GM03348 (cell line): ENCODE data around the gene RABL3.
"Not testable (repeated sequence)": the region's sequence is repeated elsewhere in the genome, so short reads cannot be mapped to it uniquely, and the experiment has no call there.

Source experiments
- DNase-seq: peaks from one replicate; pipeline ENCODE4 v3.0.0; 2012; ENCODE audit warnings: low spot score

Gene RABL3, protein sequence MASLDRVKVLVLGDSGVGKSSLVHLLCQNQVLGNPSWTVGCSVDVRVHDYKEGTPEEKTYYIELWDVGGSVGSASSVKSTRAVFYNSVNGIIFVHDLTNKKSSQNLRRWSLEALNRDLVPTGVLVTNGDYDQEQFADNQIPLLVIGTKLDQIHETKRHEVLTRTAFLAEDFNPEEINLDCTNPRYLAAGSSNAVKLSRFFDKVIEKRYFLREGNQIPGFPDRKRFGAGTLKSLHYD

DNA sequence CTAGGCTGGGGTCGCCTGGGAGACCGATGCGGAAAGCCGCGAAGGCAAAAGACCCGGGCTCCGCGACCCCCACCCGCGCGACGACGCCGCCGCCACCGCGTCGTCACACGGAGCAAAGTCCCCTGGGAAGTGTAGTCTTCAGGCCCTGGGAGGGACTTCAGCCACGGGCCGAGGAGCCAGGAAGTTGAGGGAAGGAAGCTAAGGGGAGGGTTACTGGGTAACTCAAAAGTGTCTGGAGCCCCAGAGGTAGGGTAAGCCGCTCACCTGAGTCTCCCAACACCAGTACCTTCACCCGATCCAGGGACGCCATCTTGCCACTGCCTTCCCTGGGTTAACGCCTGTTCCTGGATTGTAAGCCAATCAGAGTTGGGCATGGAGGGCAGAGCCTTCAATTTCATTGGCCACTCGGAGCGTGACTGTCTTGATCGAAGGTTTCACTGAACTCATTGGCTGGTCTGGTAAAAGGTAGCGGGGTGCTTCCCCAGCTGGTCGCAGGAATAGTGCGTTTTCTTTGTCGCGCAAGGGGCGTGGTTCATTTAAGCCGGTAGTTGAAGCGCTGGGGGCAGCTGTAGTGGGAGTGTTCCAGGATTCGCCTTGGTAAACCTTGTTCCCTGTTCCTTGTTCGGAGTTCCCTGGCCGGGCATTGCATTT lies at the start of gene RABL3, which contains the start of gene GTF2E1:
Gene RABL3, minus strand, starts transcription at position 319 of the 651 bp plus-strand sequence. Its CDS starts 9 bp downstream, at position 310.
Gene GTF2E1, plus strand, starts transcription at position 547 of the 651 bp plus-strand sequence. CDS start 7,809 bp downstream, outside the sequence.
- DNase-seq: peak; percentile 98

- peak; percentile 32 for DNase-seq
These were observed 49.6 kb upstream of the RABL3 start for GRCh38 chr3:120791913-120792312.

DNA sequence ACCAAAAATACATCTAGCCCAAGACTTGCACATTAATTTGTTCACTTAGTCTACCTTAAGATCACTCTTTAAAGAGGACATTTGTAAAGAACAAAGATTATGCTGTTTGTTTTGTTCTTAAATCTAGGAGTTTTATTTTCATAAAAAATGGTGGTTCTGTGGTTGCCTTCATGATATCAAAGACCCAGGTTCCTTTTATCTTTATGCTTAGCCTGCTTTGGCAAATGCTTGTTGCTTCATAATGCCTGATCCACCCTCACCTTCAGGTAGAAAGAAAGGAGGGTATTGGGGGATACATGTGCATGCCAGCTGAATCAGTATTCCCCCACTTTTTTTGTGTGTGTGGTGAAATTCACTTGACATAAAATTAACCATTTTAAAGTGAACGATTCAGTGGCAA lies 48.7 kb upstream of the RABL3 start:
- no peak for DNase-seq

- DNase-seq: peak; percentile 37
These were observed 43.5 kb upstream of the RABL3 start for GRCh38 chr3:120785832-120786231.

DNA sequence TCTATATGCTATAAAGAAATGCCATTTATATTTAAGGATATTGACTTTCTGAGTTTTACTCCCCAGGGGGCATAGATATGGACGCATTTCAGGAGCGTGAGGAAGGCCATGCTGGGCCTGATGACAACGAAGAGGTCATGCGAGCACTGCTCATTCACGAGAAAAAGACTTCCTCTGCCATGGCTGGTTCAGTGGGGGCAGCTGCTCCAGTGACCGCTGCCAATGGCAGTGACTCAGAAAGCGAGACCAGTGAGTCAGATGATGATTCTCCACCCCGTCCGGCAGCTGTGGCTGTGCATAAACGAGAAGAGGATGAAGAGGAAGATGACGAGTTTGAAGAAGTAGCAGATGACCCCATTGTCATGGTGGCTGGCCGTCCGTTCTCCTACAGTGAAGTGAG lies 38.7 kb upstream of the RABL3 start:
- DNase-seq: peak; percentile 54

- DNase-seq: no peak
These were observed 36.5 kb upstream of the RABL3 start for GRCh38 chr3:120778776-120779175.

DNA sequence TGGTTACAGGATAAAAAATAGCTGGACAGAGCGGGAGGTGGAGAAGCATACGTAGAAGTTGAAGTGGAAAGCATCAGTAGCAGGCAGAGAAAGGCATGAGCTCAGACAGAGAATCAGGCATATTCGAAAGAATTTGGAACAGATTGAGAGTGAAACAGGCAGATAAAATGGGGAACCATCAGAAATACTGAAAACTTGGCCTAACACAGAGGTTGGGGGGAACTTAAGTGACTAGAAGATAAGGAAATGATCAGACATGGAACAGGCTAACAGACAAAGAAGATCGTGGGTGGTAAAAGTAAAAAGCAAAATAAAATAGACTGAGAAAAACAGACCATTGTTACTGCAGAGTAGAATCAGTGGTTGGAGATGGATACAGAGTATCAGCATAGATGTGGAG lies 33.1 kb upstream of the RABL3 start:
- DNase-seq: no peak

GRCh38 chr3:120773932-120774331 lies 31.6 kb upstream of the RABL3 start:
- DNase-seq: no peak

- no peak for DNase-seq
These were observed 29.8 kb upstream of the RABL3 start for GRCh38 chr3:120772081-120772480.

DNA sequence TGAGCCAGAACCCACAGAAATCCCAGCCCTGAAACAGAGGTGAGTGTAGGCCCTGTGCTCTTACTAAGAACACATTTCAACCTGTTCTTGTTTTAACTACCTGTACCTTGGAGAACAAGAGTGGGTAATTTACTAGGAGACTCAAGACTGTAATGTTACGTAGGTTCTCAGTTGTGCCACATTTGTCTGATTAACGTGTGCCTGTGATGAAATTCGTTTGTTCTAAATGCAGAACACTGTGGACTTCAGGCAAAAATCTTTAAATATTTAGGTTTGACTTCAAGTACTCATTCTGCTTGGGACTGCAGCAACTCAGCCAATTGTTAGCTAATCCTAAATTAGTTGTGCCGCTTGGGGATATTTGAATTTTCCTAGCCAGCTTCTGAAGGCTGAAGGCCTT lies 28.6 kb upstream of the RABL3 start:
- DNase-seq: no peak

- no peak for DNase-seq
These were observed 27.1 kb upstream of the RABL3 start for GRCh38 chr3:120769436-120769835.

DNA sequence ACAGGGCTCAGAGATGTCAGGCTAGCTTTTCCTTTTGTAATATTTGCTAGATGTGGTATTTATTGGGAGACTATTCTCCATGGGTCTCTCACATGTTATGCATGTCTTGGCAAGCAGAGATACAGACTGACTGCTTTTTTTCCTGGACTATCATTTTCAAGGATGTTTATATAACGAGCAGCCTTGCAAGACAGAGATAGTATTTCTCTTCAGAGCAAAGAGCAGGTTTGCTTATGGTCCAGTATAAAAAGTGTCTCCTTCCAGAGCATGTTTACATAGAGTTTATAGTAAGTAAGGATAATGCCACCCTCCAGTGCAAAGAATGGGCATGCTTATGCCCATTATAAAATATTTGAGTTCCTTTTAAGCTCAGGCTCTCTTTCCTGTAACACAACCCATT lies 24.8 kb upstream of the RABL3 start:
- DNase-seq: no peak

DNA sequence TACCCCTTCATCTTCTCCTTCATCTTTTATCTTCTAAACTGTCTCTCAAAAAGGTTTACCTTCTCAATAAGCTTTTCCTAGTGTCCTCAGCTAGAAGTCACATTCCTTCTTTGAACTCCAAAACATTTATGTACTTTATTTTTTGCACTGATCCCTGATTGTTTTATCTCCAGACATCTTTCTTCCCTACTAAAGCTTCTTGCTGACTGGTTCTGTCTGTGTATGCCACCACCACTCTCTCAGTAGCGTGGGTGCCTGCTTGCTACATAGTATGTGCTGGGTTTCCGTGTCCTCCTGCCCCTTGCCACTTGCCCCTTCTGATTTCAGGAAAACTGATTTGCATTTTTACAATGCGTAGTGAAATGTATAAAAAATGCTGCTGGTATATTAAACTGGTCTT lies 24.3 kb upstream of the RABL3 start:
- DNase-seq: no peak

- no peak for DNase-seq
These were observed 23.6 kb upstream of the RABL3 start for GRCh38 chr3:120765830-120766493.

DNA sequence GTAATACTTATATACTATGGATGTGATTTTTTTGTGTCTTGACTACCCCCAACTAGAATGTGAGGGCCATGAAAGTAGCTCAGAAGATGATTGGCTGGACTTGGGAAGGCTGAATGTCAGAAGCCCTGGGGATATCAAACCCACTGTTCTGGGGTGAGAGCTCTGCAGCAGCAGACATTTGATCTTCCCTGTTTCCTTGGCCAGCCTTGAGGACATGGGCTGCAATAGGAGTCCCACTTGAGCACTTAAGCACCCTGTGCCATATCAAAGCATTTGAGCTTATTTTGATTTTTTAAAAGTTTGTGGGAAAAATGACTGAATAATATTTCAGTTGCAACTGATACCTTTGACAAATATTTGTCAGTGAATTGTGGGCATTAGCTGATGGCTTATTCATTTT lies 21.9 kb upstream of the RABL3 start:
- no peak for DNase-seq

DNA sequence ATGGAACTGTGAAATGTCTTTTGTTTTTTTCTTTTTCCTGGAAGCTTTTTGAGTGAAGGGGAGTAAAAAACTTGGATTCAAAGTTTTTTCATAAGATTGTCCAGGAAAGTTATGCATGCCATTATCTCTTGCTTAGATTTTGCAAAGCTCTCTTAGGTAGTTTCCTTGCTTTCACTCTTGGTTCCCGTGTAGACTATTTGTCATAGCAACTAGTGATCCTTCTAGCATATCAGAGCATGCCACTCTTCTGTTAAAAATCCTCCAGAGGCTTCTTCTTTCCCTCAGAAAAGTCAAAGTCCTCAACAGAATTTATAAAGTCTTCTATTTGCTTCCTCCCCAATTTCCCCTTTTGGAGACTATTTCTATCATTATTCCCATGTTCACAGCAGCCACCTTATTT lies 21.3 kb upstream of the RABL3 start:
- no peak for DNase-seq

DNA sequence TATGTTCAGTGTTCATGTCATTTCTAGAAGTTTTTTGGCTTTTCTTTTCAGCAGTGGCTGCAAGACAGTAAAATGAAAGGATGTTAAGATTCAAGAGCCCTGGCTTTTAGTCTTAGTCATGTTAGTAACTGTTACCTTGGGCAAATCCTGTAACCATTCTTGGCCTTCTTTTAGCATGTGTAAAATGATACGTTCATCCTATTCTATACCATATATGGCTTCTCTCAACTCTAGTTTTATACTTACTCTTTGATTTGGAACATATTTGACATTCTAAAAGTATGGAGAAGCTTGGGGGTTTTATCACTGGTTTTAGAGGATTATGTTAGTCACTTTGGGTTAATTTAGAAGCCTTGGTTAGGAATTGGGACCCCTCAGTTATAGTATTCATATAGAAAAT lies 20.3 kb upstream of the RABL3 start:
- DNase-seq: no peak

GRCh38 chr3:120758551-120758950 lies 16.2 kb upstream of the RABL3 start:
- DNase-seq: not testable (repeated sequence)

GRCh38 chr3:120756061-120756460 lies 13.7 kb upstream of the RABL3 start:
- no peak for DNase-seq

DNA sequence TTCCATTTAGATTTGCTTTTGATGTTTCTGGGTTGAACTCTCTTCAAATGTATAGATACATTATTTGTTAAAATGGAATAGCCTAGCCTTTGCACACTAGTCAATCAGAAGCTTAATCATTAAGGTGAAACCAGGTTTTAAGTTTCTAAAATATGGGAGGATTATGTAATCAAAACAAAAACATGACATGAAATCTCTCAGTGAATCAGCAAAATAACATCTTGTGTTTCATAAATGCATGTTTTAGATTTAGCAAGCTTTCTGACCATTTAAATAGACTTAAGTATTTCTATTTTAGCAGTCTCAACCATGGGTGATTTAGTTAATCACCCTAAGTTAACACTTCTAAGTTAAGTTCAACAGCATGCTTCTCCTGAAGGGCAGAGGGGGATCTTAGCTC lies 11.5 kb upstream of the RABL3 start:
- DNase-seq: peak; percentile 9

DNA sequence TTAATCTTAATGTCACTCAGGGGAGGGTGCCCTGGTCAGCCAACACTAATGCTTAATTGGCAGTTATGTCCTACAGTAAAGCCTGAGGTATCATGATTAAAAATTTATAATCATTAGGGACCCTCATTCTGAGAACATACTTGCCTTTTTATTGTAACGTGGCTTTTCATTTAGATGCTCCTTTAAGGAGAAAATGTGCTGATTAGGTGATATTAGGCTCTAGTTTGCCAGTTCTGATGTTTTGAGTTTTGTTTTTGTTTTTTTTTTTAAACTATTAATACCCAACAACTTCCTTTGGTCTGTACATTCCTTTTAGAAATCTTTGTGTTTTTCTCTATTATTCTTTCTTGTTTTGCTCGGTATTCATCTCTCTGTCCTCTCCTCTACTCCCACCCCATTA lies 10.5 kb upstream of the RABL3 start:
- no peak for DNase-seq

DNA sequence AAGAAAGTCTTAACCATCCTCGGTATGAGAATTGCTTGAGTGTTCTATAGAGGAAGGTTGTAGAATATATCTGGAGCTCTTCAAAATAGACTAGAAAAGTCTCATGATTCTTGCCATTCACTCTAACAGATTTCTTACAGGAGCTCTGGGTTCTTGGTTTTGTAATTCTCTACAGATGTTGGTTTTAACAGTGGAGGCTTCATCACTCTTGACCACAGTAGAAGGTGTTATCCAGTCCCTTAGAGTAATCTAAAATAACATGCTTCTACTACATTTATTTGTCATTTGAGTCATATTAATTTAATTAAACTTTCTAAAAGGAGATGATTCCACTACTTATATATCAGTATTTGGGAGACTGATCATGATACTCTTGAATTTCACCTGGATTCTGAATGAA lies 9.9 kb upstream of the RABL3 start:
- no peak for DNase-seq

DNA sequence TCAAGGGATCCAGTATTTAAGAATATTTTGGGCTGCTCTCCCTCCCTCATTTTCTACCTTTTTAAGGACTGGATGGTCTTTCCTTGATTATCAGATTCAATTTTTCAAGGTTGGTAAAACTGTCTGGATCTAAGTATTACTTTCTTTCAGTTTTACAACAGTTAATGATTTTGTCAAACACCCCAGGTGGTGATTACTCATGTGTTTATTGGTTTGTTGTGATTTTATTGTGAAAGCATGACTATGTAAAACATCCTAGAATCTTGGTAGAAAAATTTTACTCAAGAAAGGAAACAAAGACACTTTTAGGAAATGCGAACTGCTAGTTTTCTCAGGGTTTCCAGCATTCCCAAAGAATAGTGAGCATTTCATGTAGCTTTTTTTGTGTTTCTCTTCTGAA lies 7.5 kb upstream of the RABL3 start:
- DNase-seq: no peak
